SK-N-SH (cell line): ENCODE results near the gene HTRA2. TPM values are rescaled to one million over a fixed set of nuclear protein-coding genes. Genes with fewer than 3 reads are reported as not detected.

Source experiments
- CTCF ChIA-PET: fragments of 300-600, 350-600 bp; formaldehyde crosslinking; extraction: SDS; loops from one replicate; lab custom pipeline; 2021; lab: Yijun Ruan, JAX
- POLR2A ChIA-PET: fragments of 350-600 bp; sonication (Branson Sonifier 250); formaldehyde crosslinking; extraction: SDS; loops from one replicate; lab custom pipeline; 2020; ENCODE audit warnings: antibody characterized with exemption, inconsistent platforms; lab: Yijun Ruan, JAX
- DNase-seq: peaks from one replicate; pipeline ENCODE4 v3.0.0; 2012
- H2AFZ ChIP-seq: fragments of 200-600 bp; sonication (generic); 2 replicates; pipeline ENCODE4 v1.8.1; 2016; ENCODE audit warnings: antibody characterized with exemption, mild to moderate bottlenecking, low read depth
- H3F3A ChIP-seq: fragments of 200-600 bp; sonication (generic); replicated peaks from 2 replicates; pipeline ENCODE3; 2016; ENCODE audit warnings: antibody characterized with exemption, mild to moderate bottlenecking; ENCODE audit not compliant: insufficient read depth
- H3K27ac ChIP-seq, 2 experiments: fragments of 200-500 bp in 1 of 2; fragments of 200-600 bp in 1 of 2; sonication (Bioruptor generic) in 1 of 2; sonication (generic), shearing (Covaris generic) in 1 of 2; 2 replicates each; pipeline versions ENCODE4 v1.5.1 to v1.6.1; 2014 to 2016; ENCODE audit warnings: low read depth in 2 of 2, inconsistent platforms in 1 of 2, low read length in 1 of 2, mild to moderate bottlenecking in 1 of 2, mixed read lengths in 1 of 2
- H3K27me3 ChIP-seq: fragments of 200-600 bp; sonication (generic), shearing (Covaris generic); 2 replicates; pipeline ENCODE4 v1.6.1; 2016; ENCODE audit warnings: mixed run types; ENCODE audit not compliant: insufficient read depth
- H3K36me3 ChIP-seq, 2 experiments: fragments of 200-500 bp in 1 of 2; fragments of 200-600 bp in 1 of 2; sonication (Bioruptor generic) in 1 of 2; sonication (generic) in 1 of 2; replicated peaks in 1 of 2; 2 replicates each; pipeline versions ENCODE3 to v1.5.1; 2014 to 2016; ENCODE audit warnings: low read length in 1 of 2, mild to moderate bottlenecking in 1 of 2; ENCODE audit not compliant: insufficient read depth in 2 of 2, control insufficient read depth in 1 of 2
- H3K4me1 ChIP-seq, 2 experiments: fragments of 200-500 bp in 1 of 2; fragments of 200-600 bp in 1 of 2; sonication (Bioruptor generic) in 1 of 2; sonication (generic), shearing (Covaris generic) in 1 of 2; 2 replicates each; pipeline versions ENCODE4 v1.5.1 to v1.6.1; 2014 to 2016; ENCODE audit warnings: low read depth in 1 of 2, low read length in 1 of 2, mixed run types in 1 of 2; ENCODE audit not compliant: insufficient read depth in 2 of 2, control insufficient read depth in 1 of 2
- H3K4me2 ChIP-seq: fragments of 200-600 bp; sonication (generic), shearing (Covaris generic); 2 replicates; pipeline ENCODE4 v1.6.1; 2017; ENCODE audit warnings: mixed run types
- H3K4me3 ChIP-seq, 2 experiments: fragments of 200-500 bp in 1 of 2; fragments of 200-600 bp in 1 of 2; sonication (Bioruptor generic) in 1 of 2; sonication (generic), shearing (Covaris generic) in 1 of 2; 2 replicates each; pipeline versions ENCODE4 v1.5.1 to v1.8.1; 2014 to 2016; ENCODE audit warnings: low read depth in 2 of 2, inconsistent platforms in 1 of 2, low read length in 1 of 2, mild to moderate bottlenecking in 1 of 2, mixed read lengths in 1 of 2, moderate library complexity in 1 of 2
- H3K79me2 ChIP-seq: fragments of 200-600 bp; sonication (generic); 2 replicates; pipeline ENCODE4 v1.8.1; 2017; ENCODE audit warnings: mild to moderate bottlenecking; ENCODE audit not compliant: insufficient read depth
- H3K9ac ChIP-seq: fragments of 200-600 bp; sonication (generic); 2 replicates; pipeline ENCODE4 v1.6.1; 2017; ENCODE audit warnings: mixed run types
- H3K9me2 ChIP-seq: fragments of 200-600 bp; sonication (generic); 2 replicates; pipeline ENCODE4 v1.6.1; 2017; ENCODE audit warnings: mixed run types
- H3K9me3 ChIP-seq: fragments of 200-600 bp; sonication (generic); 2 replicates; pipeline ENCODE4 v1.6.1; 2017; ENCODE audit warnings: mixed run types, mild to moderate bottlenecking, moderate library complexity
- H4K20me1 ChIP-seq: fragments of 200-600 bp; sonication (generic); 2 replicates; pipeline ENCODE4 v1.6.1; 2017; ENCODE audit warnings: mild to moderate bottlenecking, mixed run types; ENCODE audit not compliant: insufficient read depth
- CHD2 ChIP-seq: fragments of 150-350 bp; IDR thresholded peaks from 2 replicates; pipeline ENCODE4 v1.6.1; 2018; ENCODE audit warnings: low read length; ENCODE audit not compliant: partially characterized antibody
- FOXJ3 ChIP-seq: sonication (generic); formaldehyde crosslinking; IDR thresholded peaks from 2 replicates; pipeline ENCODE4 v1.5.1; 2020; ENCODE audit warnings: mild to moderate bottlenecking, missing genetic modification reagents
- GATA2 ChIP-seq: sonication (generic); formaldehyde crosslinking; IDR thresholded peaks from 2 replicates; pipeline ENCODE4 v1.5.0; 2020; ENCODE audit warnings: mild to moderate bottlenecking, missing genetic modification reagents
- JUND ChIP-seq: IDR thresholded peaks from 2 replicates; pipeline ENCODE4 v1.4.0; 2012
- RAD21 ChIP-seq: IDR thresholded peaks from 2 replicates; pipeline ENCODE4 v1.6.1; 2012; ENCODE audit warnings: mild to moderate bottlenecking, low read length
- RCOR1 ChIP-seq: fragments of 150-350 bp; IDR thresholded peaks from 2 replicates; pipeline ENCODE4 v1.6.1; 2017; ENCODE audit warnings: antibody characterized with exemption, low read length
- RXRA ChIP-seq: IDR thresholded peaks from 2 replicates; pipeline ENCODE4 v1.4.0; 2012; ENCODE audit warnings: low read depth, mild to moderate bottlenecking, borderline replicate concordance
- YY1 ChIP-seq: IDR thresholded peaks from 2 replicates; pipeline ENCODE4 v1.4.0; 2012; ENCODE audit warnings: low read depth, mild to moderate bottlenecking
- WGBS: methylation state at CpG from one replicate; pipeline ENCODE4 v1.1.6; 2017; ENCODE audit warnings: low lambda C conversion rate; 5-methylcytosine and 5-hydroxymethylcytosine counted together
- polyA plus RNA-seq, 3 experiments: library from polyadenylated mRNA; depleted of rRNA; stranded (reverse); fragments of >200 nt; gene quantifications; 2 replicates each; pipeline ENCODE4 v1.2.3, GENCODE V29; 2012
- TF ChIP-seq, protein P1 (sequence below): IDR thresholded peaks from 2 replicates; pipeline ENCODE4 v1.4.0; 2012; ENCODE audit warnings: low read depth
- TF ChIP-seq, protein P2 (sequence below): fragments of 150-350 bp; IDR thresholded peaks from 2 replicates; pipeline ENCODE4 v1.6.1; 2017; ENCODE audit warnings: antibody characterized with exemption, low read length, low read depth, borderline replicate concordance
- TF ChIP-seq, protein P3 (sequence below): fragments of 200-600 bp; sonication (generic); IDR thresholded peaks from 2 replicates; pipeline ENCODE4 v1.6.1; 2017; ENCODE audit warnings: antibody characterized with exemption, mild to moderate bottlenecking, moderate library complexity
- TF ChIP-seq, protein P4 (sequence below): fragments of 150-350 bp; IDR thresholded peaks from 2 replicates; pipeline ENCODE4 v1.6.1; 2016; ENCODE audit warnings: mild to moderate bottlenecking, low read depth, low read length

Gene HTRA2
- polyA plus RNA-seq, 1 of the 3 experiments (the other 2 are of a cell fraction), result 55.7 TPM

- peaks cover 17% of the 10 kb centered on the region; the same call in 1 of the 2 replicates for H3K79me2 ChIP-seq
- no peak for TF ChIP-seq FOXJ3 (CRISPR knock-in tag)
- TF ChIP-seq RCOR1, result no peak
- TF ChIP-seq, protein P1, sequence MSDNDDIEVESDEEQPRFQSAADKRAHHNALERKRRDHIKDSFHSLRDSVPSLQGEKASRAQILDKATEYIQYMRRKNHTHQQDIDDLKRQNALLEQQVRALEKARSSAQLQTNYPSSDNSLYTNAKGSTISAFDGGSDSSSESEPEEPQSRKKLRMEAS, result no peak
- no peak for TF ChIP-seq CHD2
- TF ChIP-seq YY1, result no peak
- TF ChIP-seq, protein P2, sequence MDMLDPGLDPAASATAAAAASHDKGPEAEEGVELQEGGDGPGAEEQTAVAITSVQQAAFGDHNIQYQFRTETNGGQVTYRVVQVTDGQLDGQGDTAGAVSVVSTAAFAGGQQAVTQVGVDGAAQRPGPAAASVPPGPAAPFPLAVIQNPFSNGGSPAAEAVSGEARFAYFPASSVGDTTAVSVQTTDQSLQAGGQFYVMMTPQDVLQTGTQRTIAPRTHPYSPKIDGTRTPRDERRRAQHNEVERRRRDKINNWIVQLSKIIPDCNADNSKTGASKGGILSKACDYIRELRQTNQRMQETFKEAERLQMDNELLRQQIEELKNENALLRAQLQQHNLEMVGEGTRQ, result no peak
- TF ChIP-seq JUND, result no peak
- TF ChIP-seq, protein P3, sequence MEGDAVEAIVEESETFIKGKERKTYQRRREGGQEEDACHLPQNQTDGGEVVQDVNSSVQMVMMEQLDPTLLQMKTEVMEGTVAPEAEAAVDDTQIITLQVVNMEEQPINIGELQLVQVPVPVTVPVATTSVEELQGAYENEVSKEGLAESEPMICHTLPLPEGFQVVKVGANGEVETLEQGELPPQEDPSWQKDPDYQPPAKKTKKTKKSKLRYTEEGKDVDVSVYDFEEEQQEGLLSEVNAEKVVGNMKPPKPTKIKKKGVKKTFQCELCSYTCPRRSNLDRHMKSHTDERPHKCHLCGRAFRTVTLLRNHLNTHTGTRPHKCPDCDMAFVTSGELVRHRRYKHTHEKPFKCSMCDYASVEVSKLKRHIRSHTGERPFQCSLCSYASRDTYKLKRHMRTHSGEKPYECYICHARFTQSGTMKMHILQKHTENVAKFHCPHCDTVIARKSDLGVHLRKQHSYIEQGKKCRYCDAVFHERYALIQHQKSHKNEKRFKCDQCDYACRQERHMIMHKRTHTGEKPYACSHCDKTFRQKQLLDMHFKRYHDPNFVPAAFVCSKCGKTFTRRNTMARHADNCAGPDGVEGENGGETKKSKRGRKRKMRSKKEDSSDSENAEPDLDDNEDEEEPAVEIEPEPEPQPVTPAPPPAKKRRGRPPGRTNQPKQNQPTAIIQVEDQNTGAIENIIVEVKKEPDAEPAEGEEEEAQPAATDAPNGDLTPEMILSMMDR, result no peak
- TF ChIP-seq GATA2 (CRISPR knock-in tag), result no peak
- TF ChIP-seq, all 33 proteins: peak for 0
- no peak overlapping the region for H2AFZ ChIP-seq
- 91% methylated on average over 47 of the region's 67 CpGs for WGBS
- no peaks in the 10 kb centered on the region for H4K20me1 ChIP-seq
- CTCF ChIA-PET, result interaction anchor here (1.0 to 7.5 kb wide), 4 partner anchors 10 to 88 kb away, joined by 3 to 56 read pairs (median 7); partner anchors contain the start of genes CCDC142 and TTC31
- DNase-seq, result peak; percentile 30
- no peak overlapping the region; a peak in 1 of 4 replicates for H3K27ac ChIP-seq
- POLR2A ChIA-PET, result no interaction called here
- no peaks in the 10 kb centered on the region for H3K9me3 ChIP-seq
- no peak overlapping the region for H3K4me2 ChIP-seq
- H3F3A ChIP-seq, result peaks cover 11% of the 10 kb centered on the region
- H3K4me3 ChIP-seq, result no peak overlapping the region
- H3K27me3 ChIP-seq, result no peaks in the 10 kb centered on the region
- H3K36me3 ChIP-seq, result peaks cover 15 to 20% of the 10 kb centered on the region in 2 experiments
- no peak overlapping the region for H3K9ac ChIP-seq
- peaks cover 12 to 37% of the 10 kb centered on the region in 2 experiments; a peak in 2 of 4 replicates for H3K4me1 ChIP-seq
- H3K9me2 ChIP-seq, result no peaks in the 10 kb centered on the region
Observed at GRCh38 chr2:74502720-74503505, 26.8 kb upstream of the HTRA2 start.

GRCh38 chr2:74503506-74504475 is 25.9 kb upstream of the HTRA2 start:
- no peaks in the 10 kb centered on the region for H3K27me3 ChIP-seq
- no peaks in the 10 kb centered on the region for H4K20me1 ChIP-seq
- peaks cover 17% of the 10 kb centered on the region; the same call in 1 of the 2 replicates for H3K79me2 ChIP-seq
- no peak overlapping the region for H3K4me3 ChIP-seq
- 95% methylated on average over 43 of the region's 45 CpGs for WGBS
- peaks cover 19 to 43% of the 10 kb centered on the region in 2 experiments; a peak in 3 of 4 replicates for H3K4me1 ChIP-seq
- POLR2A ChIA-PET, result interaction anchor here (0.5 to 1.0 kb wide), 2 partner anchors 11 to 81 kb away, joined by 3 to 6 read pairs; partner anchors contain the start of gene TLX2
- no peak for TF ChIP-seq RAD21
- TF ChIP-seq RXRA, result no peak
- TF ChIP-seq, protein P4, sequence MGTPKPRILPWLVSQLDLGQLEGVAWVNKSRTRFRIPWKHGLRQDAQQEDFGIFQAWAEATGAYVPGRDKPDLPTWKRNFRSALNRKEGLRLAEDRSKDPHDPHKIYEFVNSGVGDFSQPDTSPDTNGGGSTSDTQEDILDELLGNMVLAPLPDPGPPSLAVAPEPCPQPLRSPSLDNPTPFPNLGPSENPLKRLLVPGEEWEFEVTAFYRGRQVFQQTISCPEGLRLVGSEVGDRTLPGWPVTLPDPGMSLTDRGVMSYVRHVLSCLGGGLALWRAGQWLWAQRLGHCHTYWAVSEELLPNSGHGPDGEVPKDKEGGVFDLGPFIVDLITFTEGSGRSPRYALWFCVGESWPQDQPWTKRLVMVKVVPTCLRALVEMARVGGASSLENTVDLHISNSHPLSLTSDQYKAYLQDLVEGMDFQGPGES, result no peak
- no peak overlapping the region for H3K9ac ChIP-seq
- no peak overlapping the region for H3K4me2 ChIP-seq
- no peak for DNase-seq
- H3K9me2 ChIP-seq, result no peaks in the 10 kb centered on the region
- peaks cover 15 to 20% of the 10 kb centered on the region in 2 experiments for H3K36me3 ChIP-seq
- no peaks in the 10 kb centered on the region for H3K9me3 ChIP-seq
- H3F3A ChIP-seq, result peaks cover 17% of the 10 kb centered on the region
- no peak overlapping the region for H2AFZ ChIP-seq
- H3K27ac ChIP-seq, result no peak overlapping the region
- CTCF ChIA-PET, result interaction anchor here (1.0 to 7.5 kb wide), 5 partner anchors 9 to 87 kb away, joined by 3 to 56 read pairs (median 3); partner anchors contain the start of genes CCDC142 and TTC31
